ENCODE measurements around the gene UVRAG.

The UVRAG gene

GRCh38 chr11:76175783-76176182 lies 360.8 kb downstream of the UVRAG start:
- DNase-seq (ENCODE audit: insufficient read length, low spot score), result no peak
- FAIRE-seq, result no peak

- FAIRE-seq, result no peak
- DNase-seq (ENCODE audit: insufficient read length, low spot score), result no peak
Observed at GRCh38 chr11:76176463-76176862, 361.5 kb downstream of the UVRAG start.

GRCh38 chr11:76177250-76177686 lies 362.3 kb downstream of the UVRAG start:
- DNase-seq (ENCODE audit: insufficient read length, low spot score) (no peak), FAIRE-seq (no peak)

GRCh38 chr11:76179147-76179546 lies 364.1 kb downstream of the UVRAG start:
- FAIRE-seq (no peak), DNase-seq (ENCODE audit: insufficient read length, low spot score) (no peak)

- FAIRE-seq (no peak), DNase-seq (ENCODE audit: insufficient read length, low spot score) (no peak)
Observed at GRCh38 chr11:76181371-76181770, 366.4 kb downstream of the UVRAG start.

- DNase-seq (ENCODE audit: insufficient read length, low spot score), result no peak
- no peak for FAIRE-seq
Observed at GRCh38 chr11:76184551-76184993, 369.6 kb downstream of the UVRAG start.

- no peak for FAIRE-seq
- DNase-seq (ENCODE audit: insufficient read length, low spot score), result no peak
Observed at GRCh38 chr11:76185511-76185910, 370.5 kb downstream of the UVRAG start.

GRCh38 chr11:76185931-76186401 lies 371.0 kb downstream of the UVRAG start:
- FAIRE-seq (no peak), DNase-seq (ENCODE audit: insufficient read length, low spot score) (no peak)

- no peak for FAIRE-seq
- DNase-seq (ENCODE audit: insufficient read length, low spot score), result no peak
Observed at GRCh38 chr11:76186776-76187279, 371.8 kb downstream of the UVRAG start.

GRCh38 chr11:76188873-76189272 lies 373.9 kb downstream of the UVRAG start:
- no peak for DNase-seq (ENCODE audit: insufficient read length, low spot score)
- no peak for FAIRE-seq

GRCh38 chr11:76189682-76190081 lies 374.7 kb downstream of the UVRAG start:
- DNase-seq (ENCODE audit: insufficient read length, low spot score) (no peak), FAIRE-seq (no peak)

- FAIRE-seq, result no peak
- DNase-seq (ENCODE audit: insufficient read length, low spot score), result no peak
Observed at GRCh38 chr11:76190376-76190775, 375.4 kb downstream of the UVRAG start.

All from GM19239 (cell line).